ENCODE results near the gene RNGTT.
A peak's percentile ranks its signal among the peaks of the same experiment; 100 is the strongest.
"Not testable (repeated sequence)": the region's sequence is repeated elsewhere in the genome, so short reads cannot be mapped to it uniquely, and the experiment has no call there.

The RNGTT gene

GRCh38 chr6:88972504-88973423 is 9.3 kb upstream of the RNGTT start:
- no peaks in the 10 kb centered on the region for H3K4me1 ChIP-seq (ENCODE audit: insufficient read depth, low read length, poor library complexity, severe bottlenecking)
- H3F3A ChIP-seq (ENCODE audit: low read depth), result no peaks in the 10 kb centered on the region
- H3K36me3 ChIP-seq (ENCODE audit: insufficient read depth, low read length), result no peaks in the 10 kb centered on the region
- no peaks in the 10 kb centered on the region for H4K20me1 ChIP-seq (ENCODE audit: insufficient read depth, low read length, poor library complexity, severe bottlenecking)
- no peaks in the 10 kb centered on the region for H3K9me3 ChIP-seq (ENCODE audit: insufficient read depth, low read depth, low read length)
- H3K4me3 ChIP-seq (ENCODE audit: low read length, poor library complexity, severe bottlenecking), result no peak overlapping the region
- H3K4me2 ChIP-seq (ENCODE audit: low read depth, low read length, poor library complexity, severe bottlenecking), result no peak overlapping the region
- no peak overlapping the region for H3K9ac ChIP-seq (ENCODE audit: low read depth, low read length, poor library complexity, severe bottlenecking)
- no peaks in the 10 kb centered on the region for H3K79me2 ChIP-seq (ENCODE audit: insufficient read depth, low read length)
- no peaks in the 10 kb centered on the region for H3K9me2 ChIP-seq (replicated peaks; ENCODE audit: low read depth, low read length)
- peak overlapping the region; percentile 19; the same call in 1 of the 2 replicates for H2AFZ ChIP-seq (ENCODE audit: low read length)
- TF ChIP-seq EZH2phosphoT487 (IDR thresholded peaks at IDR 0.05; ENCODE audit: borderline replicate concordance) (no peak), CTCF (conservative IDR thresholded peaks at IDR 0.05; ENCODE audit: low read length) (no peak)
- no peaks in the 10 kb centered on the region for H3K27me3 ChIP-seq (ENCODE audit: insufficient read depth, low read length, poor library complexity, severe bottlenecking)

GRCh38 chr6:88970301-88970700 is 6.9 kb upstream of the RNGTT start:
- Histone ChIP-seq H4K20me1 (ENCODE audit: insufficient read depth, low read length, poor library complexity, severe bottlenecking) (no peaks in the 10 kb centered on the region), H3K9ac (ENCODE audit: low read depth, low read length, poor library complexity, severe bottlenecking) (no peak overlapping the region), H3K4me2 (ENCODE audit: low read depth, low read length, poor library complexity, severe bottlenecking) (no peak overlapping the region), H3K27me3 (ENCODE audit: insufficient read depth, low read length, poor library complexity, severe bottlenecking) (no peaks in the 10 kb centered on the region), H2AFZ (ENCODE audit: low read length) (no peak overlapping the region), H3F3A (ENCODE audit: low read depth) (no peaks in the 10 kb centered on the region), H3K79me2 (ENCODE audit: insufficient read depth, low read length) (no peaks in the 10 kb centered on the region), H3K4me3 (ENCODE audit: low read length, poor library complexity, severe bottlenecking) (no peak overlapping the region), H3K4me1 (ENCODE audit: insufficient read depth, low read length, poor library complexity, severe bottlenecking) (no peaks in the 10 kb centered on the region), H3K9me3 (ENCODE audit: insufficient read depth, low read depth, low read length) (no peaks in the 10 kb centered on the region), H3K9me2 (replicated peaks; ENCODE audit: low read depth, low read length) (no peaks in the 10 kb centered on the region), H3K36me3 (ENCODE audit: insufficient read depth, low read length) (no peaks in the 10 kb centered on the region)
- TF ChIP-seq EZH2phosphoT487 (IDR thresholded peaks at IDR 0.05; ENCODE audit: borderline replicate concordance) (no peak), CTCF (conservative IDR thresholded peaks at IDR 0.05; ENCODE audit: low read length) (no peak)

- not testable (repeated sequence) for H2AFZ ChIP-seq (ENCODE audit: low read length); H3K4me2 ChIP-seq (ENCODE audit: low read depth, low read length, poor library complexity, severe bottlenecking); H3K9ac ChIP-seq (ENCODE audit: low read depth, low read length, poor library complexity, severe bottlenecking); H3K36me3 ChIP-seq (ENCODE audit: insufficient read depth, low read length); H4K20me1 ChIP-seq (ENCODE audit: insufficient read depth, low read length, poor library complexity, severe bottlenecking); H3K9me3 ChIP-seq (ENCODE audit: insufficient read depth, low read depth, low read length); H3K27me3 ChIP-seq (ENCODE audit: insufficient read depth, low read length, poor library complexity, severe bottlenecking); H3F3A ChIP-seq (ENCODE audit: low read depth); H3K4me3 ChIP-seq (ENCODE audit: low read length, poor library complexity, severe bottlenecking); H3K9me2 ChIP-seq (replicated peaks; ENCODE audit: low read depth, low read length); H3K79me2 ChIP-seq (ENCODE audit: insufficient read depth, low read length)
- H3K4me1 ChIP-seq (ENCODE audit: insufficient read depth, low read length, poor library complexity, severe bottlenecking), result peaks cover 10% of the 10 kb centered on the region
Observed at GRCh38 chr6:88969255-88969654, 5.8 kb upstream of the RNGTT start.

GRCh38 chr6:88967891-88968290 is 4.5 kb upstream of the RNGTT start:
- Histone ChIP-seq H3K9ac (ENCODE audit: low read depth, low read length, poor library complexity, severe bottlenecking) (no peak overlapping the region), H3F3A (ENCODE audit: low read depth) (no peaks in the 10 kb centered on the region), H3K9me3 (ENCODE audit: insufficient read depth, low read depth, low read length) (no peaks in the 10 kb centered on the region), H3K36me3 (ENCODE audit: insufficient read depth, low read length) (no peaks in the 10 kb centered on the region), H2AFZ (ENCODE audit: low read length) (no peak overlapping the region), H3K27me3 (ENCODE audit: insufficient read depth, low read length, poor library complexity, severe bottlenecking) (no peaks in the 10 kb centered on the region), H3K4me1 (ENCODE audit: insufficient read depth, low read length, poor library complexity, severe bottlenecking) (peaks cover 14% of the 10 kb centered on the region), H3K79me2 (ENCODE audit: insufficient read depth, low read length) (peaks cover 13% of the 10 kb centered on the region), H3K4me2 (ENCODE audit: low read depth, low read length, poor library complexity, severe bottlenecking) (no peak overlapping the region), H3K4me3 (ENCODE audit: low read length, poor library complexity, severe bottlenecking) (no peak overlapping the region), H3K9me2 (replicated peaks; ENCODE audit: low read depth, low read length) (no peaks in the 10 kb centered on the region), H4K20me1 (ENCODE audit: insufficient read depth, low read length, poor library complexity, severe bottlenecking) (peaks cover 2% of the 10 kb centered on the region)
- TF ChIP-seq EZH2phosphoT487 (IDR thresholded peaks at IDR 0.05; ENCODE audit: borderline replicate concordance) (no peak), CTCF (conservative IDR thresholded peaks at IDR 0.05; ENCODE audit: low read length) (no peak)

All from Loucy (cell line).